NCI-H187 (cell line): Measurements from ENCODE around the gene RRAS.
"Not testable (repeated sequence)": the region's sequence is repeated elsewhere in the genome, so short reads cannot be mapped to it uniquely, and the experiment has no call there.

ENCODE experiments used
- DNase-seq, 2 experiments: peaks; one replicate each; lab custom pipeline; 2025; lab: John Stamatoyannopoulos, UW

Gene RRAS

DNA sequence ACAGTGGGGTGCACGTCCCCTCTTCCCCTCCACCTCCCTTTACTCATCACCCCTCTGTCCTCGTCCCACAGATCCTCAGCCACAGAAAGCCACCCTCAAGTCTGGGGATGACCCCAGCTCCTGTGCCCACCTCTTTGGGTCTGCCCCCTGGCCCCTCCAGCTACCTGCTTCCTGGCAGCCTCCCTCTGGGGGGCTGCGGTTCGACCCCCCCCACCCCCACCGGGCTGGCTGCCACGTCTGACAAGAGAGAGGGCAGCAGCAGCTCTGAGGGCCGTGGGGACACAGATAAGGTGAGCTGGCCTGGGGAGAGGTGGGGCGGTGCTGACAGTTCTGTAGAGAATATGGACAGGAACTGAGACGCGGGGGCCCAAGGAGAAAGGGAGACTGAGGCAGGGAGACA, 14.6 kb upstream of the RRAS start:
- DNase-seq: no peak

DNA sequence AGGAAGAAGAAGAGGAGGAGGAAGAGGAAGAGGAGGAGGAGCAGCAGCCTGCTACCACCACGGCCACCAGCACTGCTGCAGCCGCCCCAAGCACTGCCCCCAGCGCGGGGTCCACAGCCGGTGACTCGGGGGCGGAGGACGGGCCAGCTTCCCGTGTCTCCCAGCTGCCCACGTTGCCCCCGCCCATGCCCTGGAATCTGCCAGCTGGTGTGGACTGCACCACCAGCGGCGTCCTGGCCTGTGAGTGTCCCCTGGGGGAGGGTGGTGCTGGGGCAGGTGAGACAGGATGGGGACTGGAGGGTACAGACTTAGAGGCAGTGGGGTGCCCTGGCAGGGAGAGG, 13.5 kb upstream of the RRAS start:
- DNase-seq: no peak

DNA sequence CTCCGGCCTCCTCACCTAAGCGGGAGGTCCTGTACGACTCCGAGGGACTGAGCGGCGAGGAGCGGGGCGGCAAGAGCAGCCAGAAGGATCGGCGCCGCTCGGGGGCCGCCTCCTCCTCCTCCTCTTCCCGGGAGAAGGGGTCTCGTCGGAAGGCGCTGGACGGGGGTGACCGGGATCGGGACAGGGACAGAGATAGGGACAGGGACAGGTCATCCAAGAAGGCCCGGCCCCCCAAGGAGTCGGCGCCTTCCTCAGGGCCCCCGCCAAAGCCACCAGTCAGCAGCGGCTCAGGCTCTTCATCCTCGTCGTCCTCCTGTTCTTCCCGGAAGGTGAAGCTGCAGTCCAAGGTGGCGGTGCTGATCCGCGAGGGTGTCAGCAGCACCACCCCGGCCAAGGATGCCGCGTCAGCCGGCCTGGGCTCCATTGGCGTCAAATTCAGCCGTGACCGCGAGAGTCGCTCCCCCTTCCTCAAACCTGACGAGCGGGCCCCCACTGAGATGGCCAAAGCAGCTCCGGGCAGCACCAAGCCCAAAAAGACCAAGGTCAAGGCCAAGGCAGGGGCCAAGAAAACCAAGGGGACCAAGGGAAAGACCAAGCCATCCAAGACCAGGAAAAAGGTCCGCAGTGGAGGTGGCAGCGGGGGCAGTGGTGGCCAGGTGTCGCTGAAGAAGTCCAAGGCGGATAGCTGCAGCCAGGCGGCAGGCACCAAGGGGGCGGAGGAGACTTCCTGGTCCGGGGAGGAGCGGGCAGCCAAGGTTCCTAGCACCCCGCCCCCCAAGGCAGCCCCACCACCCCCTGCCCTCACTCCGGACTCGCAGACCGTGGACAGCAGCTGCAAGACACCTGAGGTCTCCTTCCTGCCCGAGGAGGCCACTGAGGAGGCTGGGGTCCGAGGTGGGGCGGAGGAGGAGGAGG, 12.9 kb upstream of the RRAS start:
- no peak for DNase-seq

DNA sequence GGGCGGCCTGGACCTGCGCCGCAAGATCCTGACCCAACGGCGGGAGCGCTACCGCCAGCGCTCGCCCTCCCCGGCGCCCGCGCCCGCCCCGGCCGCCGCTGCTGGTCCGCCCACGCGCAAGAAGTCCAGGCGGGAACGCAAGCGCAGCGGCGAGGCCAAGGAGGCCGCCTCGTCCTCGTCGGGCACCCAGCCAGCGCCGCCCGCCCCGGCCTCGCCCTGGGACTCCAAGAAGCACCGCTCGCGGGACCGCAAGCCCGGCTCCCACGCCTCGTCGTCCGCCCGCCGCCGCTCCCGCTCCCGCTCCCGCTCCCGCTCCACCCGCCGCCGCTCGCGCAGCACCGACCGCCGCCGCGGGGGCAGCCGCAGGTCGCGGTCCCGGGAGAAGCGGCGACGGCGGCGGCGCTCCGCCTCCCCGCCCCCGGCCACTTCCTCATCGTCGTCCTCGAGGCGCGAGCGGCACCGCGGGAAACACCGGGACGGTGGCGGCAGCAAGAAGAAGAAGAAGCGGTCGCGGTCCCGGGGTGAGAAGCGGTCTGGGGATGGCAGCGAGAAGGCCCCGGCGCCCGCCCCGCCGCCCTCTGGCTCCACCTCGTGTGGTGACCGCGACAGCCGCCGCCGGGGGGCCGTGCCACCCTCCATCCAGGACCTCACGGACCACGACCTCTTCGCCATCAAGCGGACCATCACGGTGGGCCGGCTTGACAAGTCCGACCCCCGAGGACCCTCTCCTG, 12.0 kb upstream of the RRAS start:
- no peak for DNase-seq

DNA sequence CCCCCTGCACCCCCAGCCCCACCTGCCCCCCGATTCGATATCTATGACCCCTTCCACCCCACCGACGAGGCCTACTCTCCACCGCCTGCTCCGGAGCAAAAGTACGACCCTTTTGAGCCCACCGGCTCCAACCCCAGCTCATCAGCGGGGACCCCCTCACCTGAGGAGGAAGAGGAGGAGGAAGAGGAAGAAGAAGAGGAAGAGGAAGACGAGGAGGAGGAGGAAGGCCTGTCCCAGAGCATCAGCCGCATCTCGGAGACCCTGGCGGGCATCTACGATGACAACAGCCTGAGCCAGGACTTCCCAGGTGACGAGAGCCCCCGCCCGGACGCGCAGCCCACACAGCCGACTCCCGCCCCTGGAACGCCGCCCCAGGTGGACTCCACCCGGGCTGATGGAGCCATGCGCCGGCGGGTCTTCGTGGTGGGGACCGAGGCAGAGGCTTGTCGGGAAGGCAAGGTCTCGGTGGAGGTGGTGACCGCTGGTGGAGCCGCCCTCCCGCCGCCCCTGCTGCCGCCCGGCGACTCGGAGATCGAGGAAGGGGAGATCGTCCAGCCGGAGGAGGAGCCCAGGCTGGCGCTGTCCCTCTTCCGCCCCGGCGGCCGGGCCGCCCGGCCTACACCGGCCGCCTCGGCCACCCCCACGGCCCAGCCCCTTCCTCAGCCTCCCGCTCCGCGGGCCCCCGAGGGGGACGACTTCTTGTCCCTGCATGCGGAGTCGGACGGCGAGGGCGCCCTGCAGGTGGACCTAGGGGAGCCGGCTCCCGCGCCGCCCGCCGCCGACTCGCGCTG, 11.3 kb upstream of the RRAS start:
- no peak for DNase-seq

- no peak for DNase-seq
Measured at GRCh38 chr19:49646586-49646985, 6.6 kb upstream of the RRAS start.

- no peak for DNase-seq
Measured at GRCh38 chr19:49645995-49646394, 6.1 kb upstream of the RRAS start.

- no peak for DNase-seq
Measured at GRCh38 chr19:49645592-49645991, 5.6 kb upstream of the RRAS start.

GRCh38 chr19:49643466-49643865, 3.5 kb upstream of the RRAS start:
- no peak for DNase-seq

GRCh38 chr19:49642492-49643035, 2.6 kb upstream of the RRAS start:
- no peak for DNase-seq

DNA sequence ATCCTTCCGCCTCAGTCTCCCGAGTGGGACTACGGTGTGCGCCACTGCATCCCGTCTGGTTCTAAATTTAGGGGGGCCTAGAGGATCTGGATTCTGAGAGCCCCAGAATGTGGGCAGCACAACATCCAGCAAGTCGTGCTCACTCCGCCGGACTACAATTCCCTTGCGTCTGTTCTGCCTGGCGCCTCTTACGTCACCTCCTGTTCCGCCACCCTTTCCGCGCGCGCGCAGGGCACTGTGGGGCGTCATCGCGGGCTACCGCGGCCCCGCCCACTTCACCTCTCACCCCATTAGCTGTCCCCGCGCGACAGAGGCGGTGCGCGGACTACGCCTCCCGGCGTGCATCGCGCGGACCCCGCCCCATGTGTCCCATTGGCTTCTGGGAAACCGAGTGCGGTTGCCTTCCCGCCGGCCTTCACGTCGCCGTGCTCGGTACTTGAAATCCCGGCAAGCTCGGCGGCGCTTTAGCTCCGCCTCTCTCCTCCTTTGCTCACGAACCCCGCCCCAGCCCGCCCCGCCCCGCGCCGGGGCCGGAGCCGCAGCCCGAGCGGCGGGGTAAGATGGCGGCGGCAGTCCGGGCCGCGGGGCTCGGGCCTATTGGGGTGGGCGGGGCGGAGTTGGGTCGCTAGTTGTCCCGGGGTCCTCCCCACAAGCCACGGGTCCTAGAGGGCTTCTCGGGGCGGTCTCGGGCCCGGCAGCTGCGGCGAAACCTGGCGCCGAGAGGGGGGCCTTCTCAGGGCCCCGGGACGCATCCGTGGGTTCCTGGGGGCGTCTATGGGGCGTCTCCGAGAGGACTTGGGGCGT, 1.9 kb upstream of the RRAS start, which contains the start of gene SCAF1:
Gene SCAF1 (plus strand): TSS at position 522 of the 804 bp plus-strand sequence. CDS start 2,818 bp downstream, outside the sequence.
- peak; percentile 99 for DNase-seq

- no peak for DNase-seq
Measured at GRCh38 chr19:49639401-49640112, 386 bp downstream of the RRAS start.

DNA sequence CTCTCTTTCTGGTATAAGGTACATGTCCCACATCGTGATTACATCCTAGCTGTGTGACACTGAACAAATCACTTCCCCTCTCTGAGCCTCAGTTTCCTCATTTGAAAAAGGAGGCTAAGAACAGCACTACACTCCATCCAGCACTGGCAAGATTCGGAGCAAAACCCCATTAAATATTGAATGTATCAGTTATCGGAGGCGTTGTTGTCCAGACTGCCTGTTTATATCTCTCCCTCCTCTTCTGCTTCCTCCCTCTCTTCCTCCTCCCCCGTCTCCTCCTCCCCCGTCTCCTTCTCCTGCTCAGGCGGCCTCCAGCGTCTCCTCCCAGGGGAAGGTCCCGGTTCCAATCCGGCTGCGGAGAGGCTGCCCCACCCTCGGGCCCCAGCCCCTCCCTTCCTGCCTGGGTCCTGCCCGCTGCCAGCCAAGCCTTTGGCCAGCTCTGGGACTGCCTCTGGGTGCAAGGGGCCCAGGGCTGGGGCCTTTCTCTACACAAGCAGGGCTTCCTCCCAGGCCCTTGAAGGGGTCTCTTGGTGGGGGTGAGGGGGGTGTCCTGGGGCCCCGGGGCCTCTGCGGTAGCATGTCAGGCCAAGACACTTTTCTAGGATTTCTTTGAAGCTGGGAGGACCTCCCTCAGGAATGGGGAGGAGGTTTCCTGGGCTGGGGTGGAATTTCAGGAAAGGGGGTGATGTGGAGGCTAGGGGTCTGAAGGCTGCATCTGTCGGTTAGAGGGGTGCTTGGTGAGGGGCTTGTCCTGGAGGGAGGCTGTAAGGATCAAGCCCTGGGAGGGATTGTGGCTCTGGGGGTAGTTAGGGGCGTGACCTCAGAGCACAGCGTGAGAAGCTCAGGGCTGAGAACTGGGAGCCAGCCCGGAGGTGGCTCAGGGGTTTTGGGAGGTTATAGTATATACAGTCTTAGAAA, 1.9 kb downstream of the RRAS start:
- DNase-seq: no peak

DNA sequence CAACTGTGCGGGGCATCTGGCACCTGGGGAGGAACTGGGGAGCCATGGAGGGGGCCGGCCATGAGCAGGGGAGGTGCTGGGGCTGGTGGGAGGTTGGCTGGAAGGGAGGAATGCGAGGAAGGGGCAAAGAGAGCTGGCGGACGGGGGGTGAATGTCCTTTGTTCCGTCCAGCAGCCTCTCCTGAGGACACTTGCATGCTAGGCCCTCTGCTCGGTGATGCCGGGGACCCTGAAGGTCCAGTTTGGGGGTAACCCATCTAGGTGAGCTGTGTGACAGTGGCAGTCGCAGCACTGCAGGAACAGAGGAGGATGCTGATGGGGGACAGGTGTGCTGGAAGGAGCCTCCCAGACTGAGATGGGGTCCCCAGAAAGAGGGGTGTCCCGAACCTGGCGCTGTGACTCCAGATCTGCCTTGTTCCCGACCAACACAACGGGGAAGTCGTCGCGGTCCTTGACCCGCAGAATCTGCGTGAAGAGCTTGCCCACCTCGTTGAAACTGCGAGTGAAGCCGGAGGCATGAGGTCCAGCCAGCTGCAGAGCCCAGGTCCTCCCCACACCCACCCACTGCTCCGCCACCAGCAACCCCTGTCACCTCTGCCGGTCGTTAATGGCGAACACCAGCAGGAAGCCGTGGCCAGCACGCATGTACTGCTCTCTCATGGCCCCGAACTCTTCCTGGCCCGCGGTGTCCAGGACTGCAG, 3.6 kb downstream of the RRAS start:
- no peak for DNase-seq

GRCh38 chr19:49635530-49636232, 4.3 kb downstream of the RRAS start:
- DNase-seq: no peak

- DNase-seq: not testable (repeated sequence)
Measured at GRCh38 chr19:49633273-49633672, 6.7 kb downstream of the RRAS start.

DNA sequence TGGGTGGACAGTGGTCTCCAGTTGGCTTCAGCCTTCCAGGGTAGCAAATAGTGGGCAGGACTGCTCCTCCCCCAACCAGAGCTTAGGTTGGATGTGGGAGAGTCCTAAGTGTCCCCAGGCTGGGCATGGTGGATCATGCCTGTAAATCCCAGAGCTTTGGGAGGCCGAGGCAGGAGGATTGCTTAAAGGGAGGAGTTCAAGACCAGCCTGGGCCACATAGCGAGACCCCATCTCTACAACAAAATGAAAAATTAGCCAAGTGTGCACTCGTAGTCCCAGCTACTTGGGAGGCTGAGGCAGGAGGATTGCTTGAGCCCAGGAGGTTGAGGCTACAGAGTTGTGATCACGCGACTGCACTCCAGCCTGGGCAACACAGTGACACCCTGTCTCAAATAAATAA, 7.4 kb downstream of the RRAS start:
- DNase-seq: no peak

DNA sequence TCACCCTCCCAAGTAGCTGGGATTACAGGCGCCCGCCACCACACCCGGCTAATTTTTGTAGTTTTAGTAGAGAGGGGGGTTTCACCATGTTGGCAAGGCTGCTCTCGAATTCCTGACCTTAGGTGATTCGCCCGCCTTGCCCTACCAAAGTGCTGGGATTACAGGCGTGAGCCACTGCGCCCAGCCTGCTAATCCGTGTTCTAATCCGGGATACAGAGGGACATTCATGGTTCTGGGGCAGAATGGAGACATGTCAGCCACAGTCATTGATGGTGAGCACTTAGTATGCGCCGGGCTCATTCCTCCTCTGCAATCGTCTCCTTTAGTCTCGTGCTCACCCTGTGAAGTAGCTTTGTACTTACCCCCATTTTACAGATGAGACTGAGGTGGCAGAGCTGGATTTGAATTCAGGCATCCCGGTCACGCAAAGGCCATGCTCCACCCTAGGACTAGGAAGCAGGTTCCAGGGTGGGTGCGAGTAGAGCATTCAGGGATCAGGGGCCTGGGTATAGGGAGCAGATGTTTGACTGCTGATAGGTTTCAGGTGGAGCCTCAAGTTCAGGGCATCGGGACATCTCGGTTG, 8.2 kb downstream of the RRAS start:
- no peak for DNase-seq
